Stimulated activated effector memory CD8-positive, alpha-beta T cell treated with anti-CD3 and anti-CD28 coated beads, Interleukin-12 subunit alpha, Interleukin-12 subunit beta, amount 100 ng/mL, for 72 hours (primary cell): ENCODE measurements around the gene ATF7.

Experiments
- ATAC-seq: fragments of 150-1000 bp; cut with Tn5 transposase; 2 replicates; pipeline ENCODE4 v1.10.0; 2021
- DNase-seq, 2 donors: peaks; one replicate each; pipeline ENCODE4 v3.0.0; 2021 to 2022; ENCODE audit warnings: low spot score in 2 of 2
- H3K27ac Mint-ChIP-seq: one replicate; pipeline ENCODE4 v1.8.0; 2022; ENCODE audit warnings: mild to moderate bottlenecking, mixed read lengths
- H3K36me3 Mint-ChIP-seq: one replicate; pipeline ENCODE4 v1.8.0; 2022; ENCODE audit warnings: mild to moderate bottlenecking, mixed read lengths
- H3K4me1 Mint-ChIP-seq: one replicate; pipeline ENCODE4 v1.8.0; 2022; ENCODE audit warnings: mixed read lengths
- H3K4me3 Mint-ChIP-seq: one replicate; pipeline ENCODE4 v1.8.0; 2022; ENCODE audit warnings: mild to moderate bottlenecking, mixed read lengths
- H3K9me3 Mint-ChIP-seq: one replicate; pipeline ENCODE4 v1.8.0; 2022; ENCODE audit warnings: mixed read lengths

ATF7 gene

DNA sequence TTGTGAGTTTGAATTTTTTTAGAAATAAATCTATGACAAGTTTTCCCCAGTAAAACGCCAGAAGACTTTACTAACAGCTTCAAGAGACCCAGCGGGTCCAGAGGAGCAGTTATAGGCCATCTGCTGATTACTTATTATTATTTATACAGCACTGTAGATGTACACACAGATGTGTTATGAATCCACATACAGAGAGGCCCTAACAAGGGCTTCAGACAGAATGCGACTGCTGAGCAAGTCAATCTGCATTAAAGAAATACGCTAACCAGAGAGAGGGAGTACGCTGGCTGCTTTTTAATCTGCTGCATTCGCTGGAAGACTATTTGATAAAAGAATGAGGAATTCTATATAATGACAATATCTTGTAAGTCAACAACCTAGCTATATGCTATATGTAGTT lies 32.5 kb downstream of the ATF7 start:
- Mint-ChIP-seq H3K36me3 (peaks cover 6% of the 10 kb centered on the region), H3K27ac (no peak overlapping the region), H3K4me1 (peaks cover 15% of the 10 kb centered on the region), H3K4me3 (no peak overlapping the region), H3K9me3 (no peaks in the 10 kb centered on the region)
- ATAC-seq: no peak
- no peak for DNase-seq

DNA sequence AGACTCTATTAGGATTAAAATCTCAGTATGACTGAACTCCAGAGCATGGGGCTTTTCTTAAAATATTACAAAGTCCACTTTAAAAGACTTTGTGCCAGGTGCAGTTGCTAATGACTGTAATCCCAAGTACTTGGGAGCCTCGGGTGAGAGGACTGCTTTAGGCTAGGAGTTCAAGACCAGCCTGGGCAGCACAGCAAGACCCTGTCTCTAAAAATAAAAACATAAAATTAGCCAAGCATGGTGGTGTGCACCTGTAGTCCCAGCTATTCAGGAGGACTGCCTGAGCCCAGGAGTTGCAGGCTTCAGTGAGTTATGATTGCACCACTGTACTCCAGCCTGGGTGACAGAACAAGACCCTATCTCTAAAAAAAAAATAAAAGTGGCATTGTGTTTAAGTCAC lies 33.2 kb downstream of the ATF7 start:
- no peaks in the 10 kb centered on the region for H3K9me3 Mint-ChIP-seq
- ATAC-seq (no peak), DNase-seq (no peak)
- H3K4me3 Mint-ChIP-seq: no peak overlapping the region
- H3K36me3 Mint-ChIP-seq: peaks cover under 1% of the 10 kb centered on the region
- no peak overlapping the region for H3K27ac Mint-ChIP-seq
- H3K4me1 Mint-ChIP-seq: peaks cover 22% of the 10 kb centered on the region

DNA sequence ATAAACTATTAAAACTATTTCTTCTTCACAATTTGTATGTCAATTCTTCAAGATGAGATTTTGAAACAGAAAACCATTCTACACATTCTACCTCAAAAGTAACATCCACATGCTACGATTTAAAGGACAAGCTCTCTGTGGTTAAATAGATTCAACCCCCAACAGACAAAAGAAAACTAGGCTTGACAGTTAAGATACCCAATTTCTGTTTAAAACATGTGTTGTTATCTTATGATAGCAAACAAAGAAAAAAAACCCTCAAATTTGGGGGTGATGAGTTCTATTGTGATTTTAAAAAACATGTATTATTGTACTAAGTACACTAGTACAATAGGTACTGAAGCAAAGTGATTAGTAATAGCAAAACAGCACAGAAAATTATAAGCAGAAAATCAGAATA lies 33.8 kb downstream of the ATF7 start:
- no peak overlapping the region for H3K4me3 Mint-ChIP-seq
- H3K9me3 Mint-ChIP-seq: no peaks in the 10 kb centered on the region
- ATAC-seq (no peak), DNase-seq (no peak)
- no peak overlapping the region for H3K27ac Mint-ChIP-seq
- H3K4me1 Mint-ChIP-seq: peaks cover 23% of the 10 kb centered on the region
- peaks cover 2% of the 10 kb centered on the region for H3K36me3 Mint-ChIP-seq

DNA sequence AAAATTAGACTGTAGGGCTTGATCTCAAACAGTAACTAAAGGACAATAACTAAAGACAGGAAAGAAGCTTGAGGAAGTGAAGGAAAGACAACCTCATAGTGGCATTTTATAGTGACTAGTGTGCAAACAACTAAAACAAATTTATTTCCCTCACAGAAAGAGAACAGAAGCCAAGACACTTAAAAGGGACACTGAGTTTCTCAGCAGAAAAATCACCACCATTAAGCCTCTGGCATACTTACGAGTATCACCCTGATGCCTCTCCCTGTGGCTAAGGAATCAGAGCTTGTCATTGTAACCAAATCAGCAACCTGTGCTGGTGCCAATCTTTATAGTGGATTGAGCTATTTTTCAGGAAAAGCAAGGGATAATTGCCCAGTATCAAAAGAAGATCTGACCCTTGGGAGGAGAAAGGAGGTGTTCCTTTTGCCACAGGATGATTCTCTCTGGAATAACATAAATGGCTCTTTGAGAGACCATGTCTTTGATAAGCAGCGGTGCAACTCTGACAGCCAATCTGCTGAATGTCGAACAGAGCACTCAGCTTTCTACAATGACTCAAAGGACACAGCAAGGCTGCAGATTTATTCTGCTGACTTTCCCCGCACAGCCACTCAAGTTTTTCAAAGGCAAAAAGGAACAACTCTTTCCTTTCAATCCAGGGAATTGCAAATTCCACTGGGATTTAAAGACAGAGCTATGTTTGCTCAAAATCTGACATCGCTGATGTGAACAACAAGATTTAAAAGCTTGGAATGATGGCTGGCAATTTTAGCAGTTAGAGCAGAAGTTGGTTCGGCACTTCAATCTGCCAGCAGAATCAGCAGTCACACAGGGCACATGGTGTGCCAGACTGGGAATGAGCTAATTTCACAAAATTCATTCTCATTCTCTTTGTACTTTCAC lies 34.6 kb downstream of the ATF7 start:
- ATAC-seq (no peak), DNase-seq (no peak)
- no peaks in the 10 kb centered on the region for H3K9me3 Mint-ChIP-seq

DNA sequence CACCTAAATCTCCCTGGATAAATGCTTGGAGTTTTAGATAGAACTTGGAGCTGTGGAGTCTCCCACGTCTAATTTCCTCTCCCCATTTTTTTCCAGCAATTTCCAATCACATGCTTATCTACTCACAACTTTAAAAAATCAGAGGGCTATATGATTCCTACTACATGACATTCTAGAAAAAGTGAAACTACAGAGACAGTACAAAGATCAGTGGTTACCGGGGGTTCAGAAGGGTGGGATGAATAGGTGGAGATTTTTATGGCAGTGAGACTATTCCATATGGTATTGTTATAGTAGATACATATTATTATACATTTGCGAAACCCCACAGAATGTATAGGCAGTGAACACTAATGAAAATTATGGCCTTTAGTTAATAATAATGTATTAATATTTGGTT lies 35.5 kb downstream of the ATF7 start:
- no peak for DNase-seq
- Mint-ChIP-seq H3K36me3 (peaks cover 5% of the 10 kb centered on the region), H3K27ac (no peak overlapping the region), H3K4me3 (no peak overlapping the region), H3K4me1 (peaks cover 27% of the 10 kb centered on the region), H3K9me3 (no peaks in the 10 kb centered on the region)
- no peak for ATAC-seq

More for the DNA sequence above, 34.6 kb downstream of the ATF7 start:
- peaks cover 5% of the 10 kb centered on the region for H3K36me3 Mint-ChIP-seq
- H3K27ac Mint-ChIP-seq: no peak overlapping the region
- no peak overlapping the region for H3K4me3 Mint-ChIP-seq
- H3K4me1 Mint-ChIP-seq: peaks cover 27% of the 10 kb centered on the region

DNA sequence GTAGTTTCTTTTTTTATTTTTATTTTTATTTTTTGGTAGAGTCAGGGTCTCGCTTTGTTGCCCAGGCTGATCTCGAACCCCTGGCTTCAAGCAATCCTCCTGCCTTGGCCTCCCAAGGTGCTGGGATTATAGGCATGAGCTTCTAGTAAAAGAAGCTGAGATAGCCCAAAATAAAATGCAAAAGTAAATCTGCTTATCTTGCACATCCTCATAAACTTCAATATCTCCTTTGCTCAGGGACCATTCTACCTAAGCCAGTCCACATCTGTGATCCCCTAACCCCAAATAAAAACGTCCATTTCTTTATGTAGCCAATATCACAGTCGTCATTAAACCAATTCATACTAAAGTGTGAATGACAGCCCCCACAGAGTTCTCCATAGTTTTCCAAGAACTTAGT lies 36.3 kb downstream of the ATF7 start:
- H3K4me1 Mint-ChIP-seq: peaks cover 21% of the 10 kb centered on the region
- no peak overlapping the region for H3K27ac Mint-ChIP-seq
- no peak for ATAC-seq
- H3K4me3 Mint-ChIP-seq: no peak overlapping the region
- H3K36me3 Mint-ChIP-seq: peaks cover 5% of the 10 kb centered on the region
- H3K9me3 Mint-ChIP-seq: no peaks in the 10 kb centered on the region
- no peak for DNase-seq

DNA sequence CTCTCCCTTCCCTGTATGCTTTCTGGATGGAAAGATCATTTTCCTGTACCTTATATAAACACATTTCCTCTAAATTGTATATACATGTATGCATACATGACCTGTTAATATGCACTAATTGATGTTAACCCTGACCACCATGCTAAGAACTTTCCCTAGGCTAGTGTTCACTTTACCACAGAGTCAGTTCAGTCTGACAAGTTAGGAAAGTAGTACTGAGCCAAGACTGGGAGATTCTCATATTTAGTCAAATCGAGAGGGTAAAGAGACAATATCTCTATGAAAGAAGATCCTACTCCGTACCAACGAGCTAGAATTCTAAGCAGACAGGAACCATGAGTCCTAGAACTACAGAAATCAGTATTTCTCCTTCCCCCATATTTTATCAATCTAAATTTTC lies 36.8 kb downstream of the ATF7 start:
- H3K4me3 Mint-ChIP-seq: no peak overlapping the region
- no peak for DNase-seq
- peak overlapping the region; percentile 26 for H3K27ac Mint-ChIP-seq
- ATAC-seq: peak; percentile 68
- peaks cover 26% of the 10 kb centered on the region for H3K4me1 Mint-ChIP-seq
- no peaks in the 10 kb centered on the region for H3K9me3 Mint-ChIP-seq
- H3K36me3 Mint-ChIP-seq: peaks cover 5% of the 10 kb centered on the region

DNA sequence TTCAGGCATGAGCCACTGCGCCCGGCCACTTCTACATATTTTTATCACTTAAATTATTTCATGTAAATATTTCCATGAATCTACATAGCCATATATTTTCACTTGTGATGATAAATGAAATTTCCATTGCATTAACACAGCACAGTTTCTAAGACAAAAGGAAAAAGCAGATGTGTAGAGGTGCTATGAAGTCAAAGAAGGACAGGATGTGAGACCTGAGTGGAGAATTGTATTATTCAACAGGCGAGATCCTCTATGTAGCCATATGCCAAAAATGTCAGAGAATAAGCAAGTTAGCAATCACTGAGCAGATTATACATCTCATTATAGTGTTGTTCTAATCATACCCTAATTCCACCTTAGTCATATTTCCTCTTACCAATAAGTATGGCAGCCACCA lies 38.1 kb downstream of the ATF7 start:
- Mint-ChIP-seq H3K27ac (no peak overlapping the region), H3K4me3 (no peak overlapping the region), H3K36me3 (peaks cover 5% of the 10 kb centered on the region), H3K4me1 (peaks cover 27% of the 10 kb centered on the region), H3K9me3 (no peaks in the 10 kb centered on the region)
- ATAC-seq (peak; percentile 50), DNase-seq (no peak)

DNA sequence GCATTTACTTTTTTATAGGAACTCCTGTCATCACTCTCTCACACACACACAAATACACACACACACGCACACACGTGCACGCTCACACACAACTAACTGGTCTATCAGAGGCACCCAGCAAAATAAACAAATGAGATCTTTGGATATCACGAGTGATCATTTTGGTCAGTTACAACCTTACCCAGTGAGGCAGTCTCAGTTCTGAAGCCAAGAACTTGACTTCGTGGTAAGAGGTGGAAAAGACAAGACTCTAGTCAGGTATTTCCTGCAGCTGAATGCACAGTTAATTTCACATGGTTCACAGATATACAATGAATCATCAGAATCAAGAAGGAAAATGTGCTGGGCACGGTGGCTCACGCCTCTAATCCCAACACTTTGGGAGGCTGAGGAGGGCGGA lies 39.4 kb downstream of the ATF7 start:
- ATAC-seq (no peak), DNase-seq (no peak)
- Mint-ChIP-seq H3K36me3 (peaks cover 5% of the 10 kb centered on the region), H3K27ac (peak overlapping the region; percentile 13), H3K9me3 (no peaks in the 10 kb centered on the region), H3K4me1 (peaks cover 27% of the 10 kb centered on the region), H3K4me3 (no peak overlapping the region)

DNA sequence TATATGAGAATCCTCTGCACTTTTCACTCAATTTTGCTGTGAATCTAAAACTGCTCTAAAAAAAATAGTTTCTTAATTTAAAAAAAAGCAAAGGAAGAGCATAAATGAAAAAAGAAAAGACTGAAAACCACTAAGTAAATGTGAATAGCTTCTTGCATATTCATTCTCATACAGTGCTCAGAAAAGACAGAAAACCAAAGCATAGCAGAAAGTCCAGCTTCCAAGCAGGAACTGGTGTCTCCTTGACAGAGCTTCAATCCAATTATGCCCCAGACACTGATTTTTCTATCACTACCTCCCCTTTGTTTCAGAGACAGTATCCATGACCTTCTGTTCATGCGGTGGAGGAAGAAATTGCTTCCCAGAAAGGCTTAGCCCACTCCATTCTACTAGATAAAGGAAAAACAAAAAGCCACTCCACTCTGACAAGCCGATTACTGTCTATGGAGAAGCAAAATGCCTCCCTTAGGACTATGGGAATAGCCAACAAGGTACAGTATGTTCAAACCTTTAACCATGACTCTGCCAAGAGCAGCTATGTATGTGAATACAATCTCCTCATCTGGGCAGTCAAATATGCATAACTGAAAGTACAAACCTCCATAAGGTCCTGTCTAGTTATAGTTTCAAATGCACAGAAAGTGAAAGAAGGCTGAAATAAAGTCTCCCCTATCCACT lies 40.6 kb downstream of the ATF7 start:
- no peaks in the 10 kb centered on the region for H3K9me3 Mint-ChIP-seq
- peaks cover 5% of the 10 kb centered on the region for H3K36me3 Mint-ChIP-seq
- H3K27ac Mint-ChIP-seq: no peak overlapping the region
- H3K4me1 Mint-ChIP-seq: peaks cover 27% of the 10 kb centered on the region
- no peak overlapping the region for H3K4me3 Mint-ChIP-seq
- ATAC-seq: no peak
- DNase-seq: no peak

DNA sequence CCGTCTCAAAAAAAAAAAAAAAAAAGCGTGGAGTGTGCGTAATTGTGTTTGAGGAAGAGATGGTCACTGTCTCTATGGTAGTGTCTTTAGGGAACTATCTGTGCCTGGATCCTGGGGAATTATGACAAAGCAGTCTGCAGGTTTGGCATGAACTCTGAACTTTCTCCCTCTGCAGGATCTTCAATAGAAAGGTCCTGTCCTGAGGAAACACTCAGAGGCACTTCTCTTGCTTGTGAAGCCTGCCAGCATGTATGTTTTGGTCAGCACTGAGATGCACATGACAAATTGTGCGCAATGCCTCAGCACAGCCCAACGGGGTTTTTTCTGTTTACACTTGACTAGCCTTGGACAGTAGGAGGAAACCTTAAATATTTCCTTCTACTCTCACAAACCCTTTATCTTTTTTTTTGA lies 46.6 kb downstream of the ATF7 start:
- H3K4me3 Mint-ChIP-seq: no peak overlapping the region
- peaks cover 29% of the 10 kb centered on the region for H3K36me3 Mint-ChIP-seq
- no peak overlapping the region for H3K27ac Mint-ChIP-seq
- ATAC-seq (no peak), DNase-seq (no peak)
- H3K4me1 Mint-ChIP-seq: peaks cover 35% of the 10 kb centered on the region
- no peaks in the 10 kb centered on the region for H3K9me3 Mint-ChIP-seq

DNA sequence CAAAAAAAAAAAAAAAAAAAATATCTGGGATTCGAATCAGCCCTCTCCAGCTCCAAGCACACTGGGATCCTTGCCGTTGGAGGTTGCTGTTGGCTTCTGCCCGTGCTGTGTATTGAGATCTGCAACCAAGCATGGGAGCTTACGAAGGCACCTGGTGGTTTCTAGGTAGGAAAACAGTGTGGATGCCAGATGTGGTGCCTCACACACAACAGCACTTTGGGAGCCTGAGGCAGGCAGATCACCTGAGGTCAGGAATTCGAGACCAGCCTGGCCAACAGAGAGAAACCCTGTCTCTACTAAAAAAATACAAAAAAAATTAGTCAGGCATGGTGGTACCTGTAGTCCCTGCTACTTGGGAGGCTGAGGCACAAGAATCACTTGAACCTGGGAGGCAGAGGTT lies 47.4 kb downstream of the ATF7 start:
- no peak overlapping the region for H3K27ac Mint-ChIP-seq
- H3K4me3 Mint-ChIP-seq: no peak overlapping the region
- ATAC-seq: no peak
- peaks cover 41% of the 10 kb centered on the region for H3K4me1 Mint-ChIP-seq
- no peaks in the 10 kb centered on the region for H3K9me3 Mint-ChIP-seq
- DNase-seq: no peak
- peaks cover 32% of the 10 kb centered on the region for H3K36me3 Mint-ChIP-seq

DNA sequence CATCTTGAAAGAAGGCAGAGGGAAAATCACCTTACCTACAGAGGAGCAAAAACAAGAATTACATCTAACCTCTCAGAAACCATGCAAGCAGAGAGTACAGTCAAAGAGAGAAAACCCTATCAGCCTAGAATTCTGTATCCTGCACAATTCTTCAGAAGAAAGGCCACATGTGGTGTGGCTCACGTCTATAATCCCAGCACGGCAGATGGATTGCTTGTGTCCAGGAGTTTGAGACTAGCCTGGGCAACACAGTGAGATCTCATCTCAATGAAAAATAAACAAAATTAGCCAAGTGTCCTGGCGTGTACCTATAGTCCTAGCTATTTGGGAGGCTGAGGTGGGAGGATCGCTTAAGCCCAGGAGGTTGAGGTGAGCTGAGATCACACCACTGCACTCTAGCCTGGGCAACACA lies 48.2 kb downstream of the ATF7 start:
- Mint-ChIP-seq H3K9me3 (no peaks in the 10 kb centered on the region), H3K27ac (peak overlapping the region; percentile 10), H3K4me1 (peaks cover 42% of the 10 kb centered on the region), H3K36me3 (peaks cover 32% of the 10 kb centered on the region), H3K4me3 (peak overlapping the region; percentile 41)
- ATAC-seq (peak; percentile 96), DNase-seq (no peak)

DNA sequence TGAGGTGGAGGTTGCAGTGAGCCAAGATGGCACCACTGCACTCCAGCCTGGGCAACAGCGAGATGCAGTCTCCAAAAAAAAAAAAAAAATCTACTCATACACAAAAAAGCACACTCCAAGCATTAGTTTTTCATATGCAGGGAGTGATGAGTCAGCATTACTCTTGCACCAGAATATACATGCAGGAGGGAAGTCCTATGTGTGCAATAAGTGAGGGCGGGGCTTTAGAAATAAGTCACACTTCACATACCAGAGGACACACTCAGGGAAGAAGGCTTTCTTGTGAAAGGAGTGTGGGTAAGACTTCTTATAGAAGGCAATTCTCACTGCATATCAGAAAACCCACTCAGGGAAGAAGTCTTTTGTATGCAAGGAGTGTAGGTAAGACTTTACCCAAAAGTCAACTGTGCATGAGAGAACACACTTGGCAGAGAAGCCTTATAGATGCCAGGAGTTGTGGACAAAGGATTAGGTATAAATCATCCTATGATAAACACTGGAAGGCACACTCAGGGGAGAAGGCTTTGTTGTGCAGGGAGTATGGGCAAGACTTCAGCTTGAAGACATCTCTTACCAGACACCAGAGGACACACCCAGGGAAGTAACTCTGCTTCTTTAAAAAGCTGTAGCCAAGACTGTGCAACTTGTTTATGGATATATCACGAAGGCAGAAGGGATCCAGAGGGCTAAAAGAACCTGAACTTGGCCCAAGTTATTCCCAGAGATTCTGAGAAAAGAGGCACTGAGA lies 50.5 kb downstream of the ATF7 start:
- H3K4me1 Mint-ChIP-seq: peaks cover 57% of the 10 kb centered on the region
- no peak for DNase-seq
- peak; percentile 53 for ATAC-seq

DNA sequence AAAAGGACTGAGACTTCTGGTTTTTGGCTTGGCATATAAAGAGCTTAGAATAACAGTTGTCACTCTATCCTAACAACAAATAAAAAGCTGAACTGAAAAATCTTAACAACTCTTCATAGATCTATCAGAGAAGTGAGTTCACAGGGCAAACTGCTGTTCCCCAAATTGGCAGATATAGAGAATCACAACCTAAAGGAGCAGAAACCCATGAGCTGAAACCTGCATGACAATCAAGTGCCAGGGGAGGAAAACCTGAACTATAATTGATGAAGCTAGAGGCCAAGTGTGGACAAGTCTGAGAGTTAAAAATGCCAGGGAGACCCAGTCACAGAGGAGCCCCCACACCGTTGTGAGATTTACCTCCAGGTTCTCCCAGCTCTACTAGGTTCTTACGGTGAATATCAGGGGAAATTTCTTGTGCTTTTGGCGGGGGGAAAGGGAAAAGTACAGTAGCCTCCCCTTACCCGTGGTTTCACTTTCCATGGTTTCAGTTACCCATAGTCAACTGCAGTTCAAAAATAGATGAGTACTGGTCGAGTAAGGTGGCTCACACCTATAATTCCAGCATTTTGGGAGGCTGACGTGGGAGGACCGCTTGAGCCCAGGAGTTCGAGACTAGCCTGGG lies 53.9 kb downstream of the ATF7 start:
- Mint-ChIP-seq H3K27ac (peak overlapping the region; percentile 75), H3K9me3 (no peaks in the 10 kb centered on the region), H3K4me3 (no peak overlapping the region), H3K36me3 (peaks cover 15% of the 10 kb centered on the region), H3K4me1 (peaks cover 48% of the 10 kb centered on the region)
- no peak for ATAC-seq
- DNase-seq: no peak

More for the DNA sequence above, 50.5 kb downstream of the ATF7 start:
- Mint-ChIP-seq H3K4me3 (no peak overlapping the region), H3K27ac (peak overlapping the region; percentile 75), H3K9me3 (no peaks in the 10 kb centered on the region), H3K36me3 (peaks cover 32% of the 10 kb centered on the region)
